GM13977 (cell line): ENCODE data around the gene FIP1L1.
A peak's percentile ranks its signal among the peaks of the same experiment; 100 is the strongest.

Source experiments
- DNase-seq: peaks from one replicate; pipeline ENCODE4 v3.0.0; 2012; ENCODE audit warnings: low spot score
- CTCF ChIP-seq: IDR thresholded peaks from 2 replicates; pipeline ENCODE4 v1.5.1; 2012; ENCODE audit warnings: mild to moderate bottlenecking, control low read depth; ENCODE audit not compliant: insufficient read depth; ENCODE audit errors: extremely low read depth, missing control alignments
- in situ Hi-C: fragments of 300-500 bp; cut with MboI; formaldehyde crosslinking; loops from one replicate; pipeline ENCODE4 v1.12.0; 2022; ENCODE audit warnings: low sequenced_read_pairs, low pct_unique_long_range_greater_than_20kb, mixed read lengths, inconsistent platforms; ENCODE audit not compliant: unreplicated experiment

FIP1L1 gene

GRCh38 chr4:53424280-53424679 lies 46.8 kb downstream of the FIP1L1 start:
- no peak for DNase-seq
- TF ChIP-seq CTCF, result no peak
- in situ Hi-C loops, result no loop called here

- no peak for TF ChIP-seq CTCF
- in situ Hi-C loops, result no loop called here
- DNase-seq, result no peak
Observed at GRCh38 chr4:53427366-53427765, 49.9 kb downstream of the FIP1L1 start.

- no peak for TF ChIP-seq CTCF
- in situ Hi-C loops, result no loop called here
- DNase-seq, result no peak
Observed at GRCh38 chr4:53431052-53431451, 53.6 kb downstream of the FIP1L1 start.

GRCh38 chr4:53432528-53433424 lies 55.3 kb downstream of the FIP1L1 start:
- in situ Hi-C loops, result no loop called here
- peak; percentile 20 for DNase-seq
- no peak for TF ChIP-seq CTCF

- no peak for TF ChIP-seq CTCF
- DNase-seq, result no peak
- in situ Hi-C loops, result no loop called here
Observed at GRCh38 chr4:53436251-53436650, 58.8 kb downstream of the FIP1L1 start.

- DNase-seq, result no peak
- no peak for TF ChIP-seq CTCF
- in situ Hi-C loops, result no loop called here
Observed at GRCh38 chr4:53441564-53441963, 64.1 kb downstream of the FIP1L1 start.
